Stimulated activated CD4-positive, alpha-beta T cell treated with anti-CD3 and anti-CD28 coated beads, Interleukin-12 subunit alpha, Interleukin-12 subunit beta, amount 100 ng/mL, for 24 hours (primary cell): ENCODE measurements around the gene TPRA1.

ENCODE experiments used
- DNase-seq, 2 experiments: peaks; one replicate each; pipeline ENCODE4 v3.0.0-alpha.2; 2020; ENCODE audit warnings: low read depth in 2 of 2

The TPRA1 gene

DNA sequence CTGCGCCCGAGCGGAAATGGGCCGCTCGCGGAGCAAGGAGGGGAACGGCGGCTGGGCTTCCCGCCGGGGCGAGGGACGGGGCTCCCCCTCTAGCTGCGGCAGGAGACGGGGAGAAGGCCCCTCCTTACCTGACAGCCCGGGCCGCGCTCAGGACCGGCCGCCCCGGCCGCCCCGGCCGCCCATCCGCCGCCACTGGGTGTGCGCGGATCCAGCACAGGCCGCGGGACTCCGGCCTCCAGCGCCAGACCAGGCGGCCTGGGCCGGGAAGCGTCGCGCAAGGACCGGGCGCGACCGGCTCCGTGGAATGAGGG lies 296 bp downstream of the TPRA1 start:
- peak in 1 of 2 experiments; percentile 17 for DNase-seq

GRCh38 chr3:127589600-127590281 lies 792 bp downstream of the TPRA1 start:
- DNase-seq = peak in 1 of 2 experiments; percentile 11

DNA sequence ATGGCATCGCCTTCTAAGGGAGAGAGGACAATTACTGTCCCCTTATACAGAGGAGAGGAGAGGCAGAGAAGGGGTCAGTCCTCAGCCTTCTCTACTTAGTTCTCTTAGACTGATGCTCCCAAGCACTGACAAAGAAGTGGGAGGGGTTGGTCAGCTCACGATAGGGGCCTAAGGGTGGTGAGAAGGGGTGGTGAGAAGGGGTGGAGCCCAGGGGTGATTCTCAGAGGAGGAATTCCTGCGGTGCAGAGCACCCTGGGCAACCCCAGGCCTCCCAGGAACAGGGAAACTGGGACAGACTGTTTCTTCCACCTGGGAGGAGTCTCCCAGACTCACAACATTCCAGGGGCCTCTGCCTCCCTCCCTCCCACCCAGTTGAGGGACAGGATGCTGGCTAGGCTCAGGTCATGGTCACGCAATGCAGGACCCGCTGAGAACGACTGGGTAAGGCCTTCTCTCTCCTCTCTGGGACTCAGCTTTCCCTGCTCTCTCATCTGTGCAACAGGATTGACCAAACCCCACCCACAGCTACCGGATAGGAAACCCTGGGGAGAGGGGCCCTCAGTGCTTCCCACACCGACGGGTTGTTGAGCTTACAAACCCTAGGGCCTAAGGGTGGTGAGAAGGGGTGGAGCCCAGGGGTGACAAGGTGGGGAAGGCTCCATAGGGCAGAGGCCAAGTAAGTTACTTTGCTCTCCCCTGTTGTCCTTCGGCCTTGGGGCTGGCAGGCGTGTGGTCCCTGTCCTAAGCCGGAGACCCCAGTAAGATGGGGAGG lies 1.5 kb downstream of the TPRA1 start:
- DNase-seq = peak in 1 of 2 experiments; percentile 32

- DNase-seq = no peak
Observed at GRCh38 chr3:127587876-127588275, 2.7 kb downstream of the TPRA1 start.

GRCh38 chr3:127585813-127586413 lies 4.6 kb downstream of the TPRA1 start:
- DNase-seq = no peak

DNA sequence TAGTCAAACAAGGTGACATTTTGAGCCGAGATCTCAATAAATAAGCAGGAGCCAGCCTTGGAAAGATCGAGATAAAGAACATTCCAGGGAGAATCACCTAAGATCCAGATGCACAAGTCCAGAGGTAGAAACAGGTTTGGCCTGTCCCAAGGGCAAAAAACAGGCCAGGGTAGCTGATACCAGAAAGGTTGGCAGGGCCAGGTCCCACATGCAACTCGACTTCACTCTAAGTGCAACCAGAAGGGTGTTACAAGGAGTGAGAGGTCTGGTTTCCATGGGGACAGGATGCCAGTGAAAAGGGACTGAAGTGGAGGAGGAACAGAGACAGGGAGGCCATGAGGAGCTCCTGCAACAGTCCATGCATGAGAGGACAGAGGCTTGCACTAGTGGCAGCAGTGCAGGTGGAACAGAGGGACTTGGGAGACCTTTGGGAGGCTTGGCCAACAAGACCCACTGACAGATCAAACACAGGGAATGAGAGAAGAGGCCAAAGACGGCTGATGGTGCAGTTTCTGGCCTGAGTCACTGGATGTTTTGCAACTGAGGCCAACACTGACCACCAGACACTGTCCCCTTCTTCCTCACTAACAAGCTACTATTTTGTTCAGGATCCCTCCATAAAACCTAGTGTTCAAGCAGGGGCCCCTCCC lies 5.2 kb downstream of the TPRA1 start:
- no peak for DNase-seq

GRCh38 chr3:127584734-127585133 lies 5.8 kb downstream of the TPRA1 start:
- DNase-seq = no peak

DNA sequence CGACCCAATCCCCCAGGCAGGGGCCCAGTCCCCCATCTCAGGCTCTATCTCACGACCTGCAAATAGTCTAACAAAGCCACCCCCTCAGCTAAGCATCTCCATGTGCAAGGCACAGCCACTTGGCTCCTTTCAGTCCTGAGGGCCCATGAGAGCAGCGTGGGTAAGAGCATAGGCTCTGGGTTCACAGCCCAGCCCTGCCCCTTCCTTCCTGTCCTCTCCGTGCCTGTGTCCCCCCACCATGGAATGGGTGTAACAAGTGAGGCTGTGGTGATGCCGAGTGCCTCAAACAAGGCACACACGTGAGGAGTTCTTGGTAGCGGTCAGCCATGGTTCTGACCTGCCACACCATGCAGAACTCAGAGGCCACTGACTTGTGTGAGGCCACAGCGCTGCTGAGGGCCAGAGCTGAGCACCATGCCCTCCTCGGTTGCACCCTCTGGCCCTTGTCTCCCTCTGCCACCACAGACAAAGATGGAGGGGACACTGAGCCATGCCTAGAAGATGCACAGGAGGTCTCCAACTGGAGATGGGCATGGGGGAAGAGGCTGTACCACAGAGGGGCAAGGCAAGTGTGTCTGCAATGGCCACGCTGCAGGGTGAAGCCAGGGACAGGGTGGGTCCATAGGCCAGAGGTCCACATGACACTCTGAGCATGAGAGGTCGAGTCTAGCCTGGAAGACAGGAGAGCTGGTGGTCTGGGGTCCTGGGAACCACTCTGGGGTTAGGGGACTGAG lies 10.0 kb downstream of the TPRA1 start:
- no peak for DNase-seq

DNA sequence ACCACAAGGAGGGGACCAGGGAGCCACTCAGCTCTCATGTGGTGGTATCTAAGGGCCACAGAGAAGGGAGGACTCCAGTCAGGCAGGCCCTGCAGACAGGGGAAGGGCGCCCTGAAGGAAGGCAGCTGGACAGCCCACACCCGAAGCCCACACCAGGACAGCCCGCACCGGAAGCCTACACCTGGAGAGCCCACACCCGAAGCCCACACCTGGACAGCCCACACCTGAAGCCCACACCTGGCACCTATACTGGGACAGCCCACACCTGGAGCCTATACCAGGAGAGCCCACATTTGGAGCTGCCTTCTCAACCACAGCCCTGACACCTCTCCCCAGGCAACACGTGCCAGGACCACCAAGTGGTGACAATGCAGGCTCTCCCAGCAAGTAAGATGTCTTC lies 11.7 kb downstream of the TPRA1 start:
- DNase-seq = no peak

- DNase-seq = no peak
Observed at GRCh38 chr3:127578168-127578567, 12.4 kb downstream of the TPRA1 start.

DNA sequence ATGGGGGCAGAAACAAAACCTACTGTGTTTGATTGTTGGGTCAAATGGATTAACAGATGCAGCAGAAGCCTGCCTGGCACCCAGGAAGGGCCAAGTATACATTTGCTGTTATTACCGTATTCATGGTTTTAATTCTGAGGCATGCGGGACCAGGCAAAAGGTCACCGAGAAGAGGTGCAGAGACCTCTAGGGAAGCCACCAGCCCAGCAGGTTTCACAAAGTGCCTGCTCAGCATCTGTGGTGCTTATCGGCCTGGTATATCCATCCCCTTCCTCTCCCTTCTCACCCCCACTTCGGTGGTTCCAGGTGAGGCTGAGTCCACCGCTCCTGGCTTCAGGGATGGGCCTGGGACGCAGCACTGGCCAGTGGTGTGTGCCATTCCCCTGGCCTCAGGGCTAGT lies 13.1 kb downstream of the TPRA1 start:
- DNase-seq = no peak

- DNase-seq = peak; percentile 74 to 79
Observed at GRCh38 chr3:127574880-127575878, 15.4 kb downstream of the TPRA1 start.

- no peak for DNase-seq
Observed at GRCh38 chr3:127573912-127574311, 16.6 kb downstream of the TPRA1 start.

DNA sequence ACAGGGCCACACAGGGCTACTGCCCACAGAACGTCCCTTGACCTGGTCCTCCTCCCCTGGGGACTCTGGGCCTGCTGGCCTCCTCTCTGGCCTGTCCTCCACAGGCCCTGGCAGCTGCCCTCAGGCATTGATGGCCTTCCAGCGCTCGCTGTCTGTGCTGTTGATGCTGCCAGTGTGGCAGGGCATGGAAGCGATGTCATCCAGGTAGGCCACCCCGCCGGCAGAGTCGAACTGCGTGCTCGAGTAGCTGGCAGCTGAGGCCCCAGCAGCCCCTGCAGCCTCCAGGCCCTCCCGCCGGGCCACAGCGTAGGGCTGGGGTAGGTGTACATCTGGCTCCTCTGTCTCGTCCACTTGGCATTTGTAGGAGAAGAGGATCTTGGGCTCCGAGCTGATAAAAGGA lies 17.1 kb downstream of the TPRA1 start:
- DNase-seq = no peak

DNA sequence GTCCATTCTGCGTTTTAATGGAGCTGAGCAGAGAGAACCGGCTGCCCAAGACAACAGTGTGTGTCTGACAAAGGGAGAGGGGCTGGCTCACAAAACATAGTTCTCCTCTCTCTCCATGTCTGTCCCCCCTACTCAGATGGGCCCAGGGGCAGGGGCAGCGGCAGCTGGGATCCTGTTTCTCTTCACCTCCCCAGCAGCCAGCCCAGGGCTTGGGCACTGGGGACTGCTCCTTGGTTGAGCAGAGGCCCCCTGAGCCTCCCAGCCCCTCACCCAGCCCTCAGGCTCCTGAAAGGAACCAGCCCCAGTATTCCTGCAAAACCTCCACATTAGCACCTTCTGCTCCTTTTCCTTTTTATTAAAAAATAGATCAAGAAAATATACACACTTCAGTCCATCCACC lies 17.8 kb downstream of the TPRA1 start:
- no peak for DNase-seq

GRCh38 chr3:127572186-127572585 lies 18.3 kb downstream of the TPRA1 start:
- DNase-seq = no peak

- DNase-seq = no peak
Observed at GRCh38 chr3:127570520-127570919, 20.0 kb downstream of the TPRA1 start.

- no peak for DNase-seq
Observed at GRCh38 chr3:127569160-127569559, 21.4 kb downstream of the TPRA1 start.

DNA sequence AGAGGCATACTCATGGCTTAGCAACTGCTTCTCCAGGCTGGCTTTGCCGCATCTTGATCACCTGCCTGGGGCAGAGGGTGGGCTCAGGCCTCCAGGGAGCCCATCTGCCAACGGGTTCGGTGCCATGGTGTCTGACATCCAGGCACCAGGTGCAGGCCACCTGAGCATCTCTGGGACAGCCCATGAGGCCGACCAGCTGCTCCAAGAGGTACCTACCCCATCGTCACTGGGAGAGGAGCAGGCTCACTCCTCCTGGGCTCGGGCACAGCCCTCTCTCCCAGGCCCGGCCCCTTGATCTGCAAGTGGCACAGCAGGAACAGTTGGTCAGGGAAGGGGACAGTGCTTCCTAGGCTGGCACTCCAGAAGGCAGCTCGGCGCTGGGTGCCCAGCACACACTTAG lies 21.9 kb downstream of the TPRA1 start:
- no peak for DNase-seq

GRCh38 chr3:127566833-127567232 lies 23.7 kb downstream of the TPRA1 start:
- no peak for DNase-seq

DNA sequence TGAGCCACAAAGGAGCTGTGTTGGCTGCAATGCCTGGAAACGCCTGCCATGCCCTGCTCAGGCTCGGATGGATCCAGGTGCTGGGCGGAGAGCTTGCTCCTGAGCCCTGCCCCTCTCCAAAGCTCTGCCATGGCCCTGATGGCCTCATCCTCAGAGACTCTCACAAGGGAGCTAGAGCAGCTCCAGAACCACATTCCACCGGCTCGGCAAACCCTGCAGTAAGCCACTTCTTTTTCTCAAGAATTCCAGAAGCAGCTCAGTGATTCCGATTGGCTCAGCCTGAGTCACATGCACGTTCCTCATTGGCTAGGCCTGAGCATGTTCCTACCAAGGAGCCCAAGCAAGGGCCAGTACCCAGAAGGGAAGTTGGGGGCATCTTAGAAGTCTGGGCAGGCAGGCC lies 24.8 kb downstream of the TPRA1 start:
- no peak for DNase-seq
